Iris pigment epithelial cell (primary cell): Measurements from ENCODE around the gene SPATA31A7.
A peak's percentile ranks its signal among the peaks of the same experiment; 100 is the strongest.
"Not testable (repeated sequence)": the region's sequence is repeated elsewhere in the genome, so short reads cannot be mapped to it uniquely, and the experiment has no call there.

Source experiments
- DNase-seq: peaks from one replicate; pipeline ENCODE4 v3.0.0-alpha.2; 2011; ENCODE audit warnings: low read depth

The SPATA31A7 gene

GRCh38 chr9:61189736-61190135 is at the start of gene SPATA31A7:
SPATA31A7 (plus strand) TSS chr9:61190036; CDS start chr9:61190065, 29 bp downstream.
- not testable (repeated sequence) for DNase-seq

- peak; percentile 27 for DNase-seq
Measured at GRCh38 chr9:61226438-61226837, 36.6 kb downstream of the SPATA31A7 start.
